ENCODE data around the gene CELSR1. TPM values are rescaled to one million over a fixed set of nuclear protein-coding genes. Genes with fewer than 3 reads are reported as not detected.

Gene CELSR1
- total RNA-seq, 1 experiment from 2014 or later, result 19.6 TPM

GRCh38 chr22:46542011-46542985 lies 4.9 kb upstream of the CELSR1 start:
- TF ChIP-seq, protein P1, sequence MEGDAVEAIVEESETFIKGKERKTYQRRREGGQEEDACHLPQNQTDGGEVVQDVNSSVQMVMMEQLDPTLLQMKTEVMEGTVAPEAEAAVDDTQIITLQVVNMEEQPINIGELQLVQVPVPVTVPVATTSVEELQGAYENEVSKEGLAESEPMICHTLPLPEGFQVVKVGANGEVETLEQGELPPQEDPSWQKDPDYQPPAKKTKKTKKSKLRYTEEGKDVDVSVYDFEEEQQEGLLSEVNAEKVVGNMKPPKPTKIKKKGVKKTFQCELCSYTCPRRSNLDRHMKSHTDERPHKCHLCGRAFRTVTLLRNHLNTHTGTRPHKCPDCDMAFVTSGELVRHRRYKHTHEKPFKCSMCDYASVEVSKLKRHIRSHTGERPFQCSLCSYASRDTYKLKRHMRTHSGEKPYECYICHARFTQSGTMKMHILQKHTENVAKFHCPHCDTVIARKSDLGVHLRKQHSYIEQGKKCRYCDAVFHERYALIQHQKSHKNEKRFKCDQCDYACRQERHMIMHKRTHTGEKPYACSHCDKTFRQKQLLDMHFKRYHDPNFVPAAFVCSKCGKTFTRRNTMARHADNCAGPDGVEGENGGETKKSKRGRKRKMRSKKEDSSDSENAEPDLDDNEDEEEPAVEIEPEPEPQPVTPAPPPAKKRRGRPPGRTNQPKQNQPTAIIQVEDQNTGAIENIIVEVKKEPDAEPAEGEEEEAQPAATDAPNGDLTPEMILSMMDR (IDR thresholded peaks at IDR 0.05 in 2 of 3, conservative IDR thresholded peaks at IDR 0.05 in 1 of 3; ENCODE audit: borderline replicate concordance in 1 of 3, insufficient read depth in 1 of 3, low read depth in 2 of 3, low read length in 2 of 3), result peak; percentile 87 to 96 (median 94)
- TF ChIP-seq ZFX (IDR thresholded peaks at IDR 0.05), result no peak
- TF ChIP-seq RAD21 (IDR thresholded peaks at IDR 0.05; ENCODE audit: low read depth), result peak; percentile 96
- intact Hi-C loops (cut with micrococcal nuclease), result loop anchor here (1.0 to 2.0 kb wide), 3 partner anchors 175 to 419 kb away; no protein-coding TSS in a partner anchor
- no peak overlapping the region for H3K4me3 ChIP-seq (replicated peaks in 1 of 2; ENCODE audit: low read depth in 1 of 2, low read length in 2 of 2)
- ATAC-seq (peak; percentile 89), DNase-seq (ENCODE audit: low read depth, low spot score) (no peak)
- no peaks in the 10 kb centered on the region for H4K20me1 ChIP-seq (ENCODE audit: insufficient read depth)
- H3K9me2 ChIP-seq (ENCODE audit: insufficient read depth), result no peaks in the 10 kb centered on the region
- H2AFZ ChIP-seq (ENCODE audit: low read depth, low read length, poor library complexity, severe bottlenecking), result no peak overlapping the region
- no peaks in the 10 kb centered on the region for H3K9me3 ChIP-seq (ENCODE audit: control insufficient read depth in 1 of 2, insufficient read depth in 1 of 2, low read depth in 1 of 2, low read length in 2 of 2)
- H3K4me1 ChIP-seq (ENCODE audit: control insufficient read depth in 1 of 2, insufficient read depth in 2 of 2, low read length in 2 of 2), result peaks cover 10 to 31% of the 10 kb centered on the region in 2 experiments
- H3K36me3 ChIP-seq (ENCODE audit: control insufficient read depth in 1 of 2, insufficient read depth in 2 of 2, low read length in 2 of 2), result no peaks in the 10 kb centered on the region
- H3K27me3 ChIP-seq (ENCODE audit: insufficient read depth, low read length), result no peaks in the 10 kb centered on the region
- no peaks in the 10 kb centered on the region for H3K79me2 ChIP-seq (ENCODE audit: insufficient read depth, low read length)
- CTCF ChIA-PET, result interaction anchor here (0.8 to 8.3 kb wide), 4 partner anchors 14 to 420 kb away, joined by 4 to 146 read pairs (median 10); no protein-coding TSS in a partner anchor
- no peak overlapping the region for H3K9ac ChIP-seq (ENCODE audit: low read length)
- BruUV-seq (replicated peaks), result no TSS peak
- peak overlapping the region; percentile 12; the same call in 1 of the 2 replicates for H3K4me2 ChIP-seq (ENCODE audit: low read length)
- RAD21 ChIA-PET (ENCODE audit: low non-redundant PET in 1 of 2, low total read pairs in 2 of 2, uncharacterized antibody in 2 of 2, unreplicated experiment in 2 of 2), result interaction anchor here (1.4 to 4.2 kb wide), 3 partner anchors 175 to 187 kb away, joined by 7 to 31 read pairs (median 21); no protein-coding TSS in a partner anchor
- no peak overlapping the region for H3K27ac ChIP-seq (ENCODE audit: low read depth, low read length)
- POLR2A ChIA-PET, result interaction anchor here (3.3 kb wide), 1 partner anchor 175 kb away, joined by 15 read pairs; no protein-coding TSS in a partner anchor

GRCh38 chr22:46541536-46541935 lies 4.1 kb upstream of the CELSR1 start:
- H3K4me1 ChIP-seq (ENCODE audit: control insufficient read depth in 1 of 2, insufficient read depth in 2 of 2, low read length in 2 of 2), result peaks cover 10 to 24% of the 10 kb centered on the region in 2 experiments
- POLR2A ChIA-PET, result interaction anchor here (3.3 kb wide), 1 partner anchor 174 kb away, joined by 15 read pairs; no protein-coding TSS in a partner anchor
- H4K20me1 ChIP-seq (ENCODE audit: insufficient read depth), result no peaks in the 10 kb centered on the region
- no peak overlapping the region for H3K4me2 ChIP-seq (ENCODE audit: low read length)
- no peaks in the 10 kb centered on the region for H3K9me3 ChIP-seq (ENCODE audit: control insufficient read depth in 1 of 2, insufficient read depth in 1 of 2, low read depth in 1 of 2, low read length in 2 of 2)
- no peaks in the 10 kb centered on the region for H3K27me3 ChIP-seq (ENCODE audit: insufficient read depth, low read length)
- H3K79me2 ChIP-seq (ENCODE audit: insufficient read depth, low read length), result no peaks in the 10 kb centered on the region
- no peak overlapping the region for H3K9ac ChIP-seq (ENCODE audit: low read length)
- H3K27ac ChIP-seq (ENCODE audit: low read depth, low read length), result no peak overlapping the region
- BruUV-seq (replicated peaks), result no TSS peak
- H3K9me2 ChIP-seq (ENCODE audit: insufficient read depth), result no peaks in the 10 kb centered on the region
- CTCF ChIA-PET, result interaction anchor here (0.8 to 8.3 kb wide), 4 partner anchors 13 to 419 kb away, joined by 4 to 146 read pairs (median 10); no protein-coding TSS in a partner anchor
- RAD21 ChIA-PET (ENCODE audit: low non-redundant PET in 1 of 2, low total read pairs in 2 of 2, uncharacterized antibody in 2 of 2, unreplicated experiment in 2 of 2), result interaction anchor here (1.4 to 4.2 kb wide), 3 partner anchors 174 to 186 kb away, joined by 7 to 31 read pairs (median 21); no protein-coding TSS in a partner anchor
- ATAC-seq, result no peak
- TF ChIP-seq TCF7L2 (IDR thresholded peaks at IDR 0.05; ENCODE audit: borderline replicate concordance, extremely low read depth, insufficient read depth, insufficient read length) (no peak), POLR2AphosphoS5 (IDR thresholded peaks at IDR 0.05; ENCODE audit: low read depth, low read length) (no peak), EGR1 (IDR thresholded peaks at IDR 0.05; ENCODE audit: low read depth) (no peak), ZNF274 (IDR thresholded peaks at IDR 0.05; ENCODE audit: low read depth, low read length) (no peak), SP1 (IDR thresholded peaks at IDR 0.05; ENCODE audit: low read depth) (no peak), SIN3A (IDR thresholded peaks at IDR 0.05; ENCODE audit: low read depth) (no peak)
- TF ChIP-seq, protein P1 (IDR thresholded peaks at IDR 0.05 in 2 of 3, conservative IDR thresholded peaks at IDR 0.05 in 1 of 3; ENCODE audit: borderline replicate concordance in 1 of 3, insufficient read depth in 1 of 3, low read depth in 2 of 3, low read length in 2 of 3), result no peak
- no peaks in the 10 kb centered on the region for H3K36me3 ChIP-seq (ENCODE audit: control insufficient read depth in 1 of 2, insufficient read depth in 2 of 2, low read length in 2 of 2)
- intact Hi-C loops (cut with micrococcal nuclease), result no loop called here
- no peak overlapping the region for H2AFZ ChIP-seq (ENCODE audit: low read depth, low read length, poor library complexity, severe bottlenecking)
- no peak for DNase-seq (ENCODE audit: low read depth, low spot score)
- no peak overlapping the region for H3K4me3 ChIP-seq (replicated peaks in 1 of 2; ENCODE audit: low read depth in 1 of 2, low read length in 2 of 2)
